ENCODE results near the gene DCX.
"Not testable (repeated sequence)": the region's sequence is repeated elsewhere in the genome, so short reads cannot be mapped to it uniquely, and the experiment has no call there.

Gene DCX

DNA sequence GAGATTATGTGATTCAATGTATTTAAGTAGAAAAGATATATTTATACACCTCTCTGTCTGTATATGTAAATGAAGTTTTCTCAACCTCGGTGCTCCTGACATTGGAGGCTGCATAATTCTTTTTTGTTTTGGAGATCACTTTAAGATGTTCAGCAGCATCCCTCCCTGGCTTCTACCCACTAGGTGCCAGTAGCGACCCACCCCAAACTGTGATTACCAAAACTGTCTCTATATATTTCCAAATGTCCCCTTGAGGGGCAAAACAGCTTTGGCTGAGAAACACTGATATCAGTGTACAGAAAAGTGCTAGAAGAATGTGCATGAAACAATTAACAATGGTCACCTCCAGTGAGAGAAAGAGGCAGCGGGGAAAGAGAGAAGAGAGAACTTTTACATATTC is 51.2 kb downstream of the DCX start:
- DNase-seq (ENCODE audit: low spot score in 2 of 2) (no peak), ATAC-seq (replicated peaks; ENCODE audit: extremely low read depth, poor library complexity, severe bottlenecking) (no peak)
- H3K36me3 Mint-ChIP-seq (ENCODE audit: insufficient read depth), result no peaks in the 10 kb centered on the region
- H3K9me3 Mint-ChIP-seq, result no peaks in the 10 kb centered on the region
- H3K27me3 Mint-ChIP-seq, result no peaks in the 10 kb centered on the region
- H3K27ac Mint-ChIP-seq (ENCODE audit: low read depth), result no peak overlapping the region
- no peaks in the 10 kb centered on the region for H3K4me1 Mint-ChIP-seq
- H3K4me3 Mint-ChIP-seq, result no peak overlapping the region

DNA sequence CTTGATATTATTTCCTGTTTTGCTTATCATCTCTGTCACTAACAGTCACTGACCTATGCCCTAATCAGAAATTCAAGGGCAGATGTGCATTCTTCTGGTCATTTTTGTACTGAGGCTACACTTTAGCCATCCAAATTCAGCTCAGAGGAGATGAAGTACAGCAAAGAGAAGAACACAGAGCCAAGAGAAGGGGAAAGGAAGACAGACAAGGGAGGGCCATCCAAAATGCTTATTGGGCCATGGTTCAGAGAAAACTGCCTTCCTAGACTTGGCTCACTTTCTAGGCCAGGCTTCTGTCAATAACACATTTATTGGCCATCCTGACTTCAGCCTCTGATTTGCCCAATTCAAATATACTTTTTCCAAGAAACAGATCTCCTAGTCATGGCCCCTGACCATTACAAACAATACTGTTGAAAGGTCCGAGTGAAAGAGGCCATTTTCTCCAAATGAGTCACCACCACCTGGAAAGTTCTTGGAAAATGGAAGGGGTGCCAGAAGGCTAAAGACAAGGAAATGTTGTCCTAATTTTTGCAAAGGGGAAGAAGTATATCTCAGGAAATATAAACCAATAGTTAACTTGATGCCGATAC is 56.4 kb downstream of the DCX start:
- Mint-ChIP-seq H3K27me3 (no peaks in the 10 kb centered on the region), H3K4me1 (no peaks in the 10 kb centered on the region), H3K4me3 (no peak overlapping the region), H3K36me3 (ENCODE audit: insufficient read depth) (no peaks in the 10 kb centered on the region), H3K9me3 (peaks cover 5% of the 10 kb centered on the region), H3K27ac (ENCODE audit: low read depth) (no peak overlapping the region)
- DNase-seq (ENCODE audit: low spot score in 2 of 2) (no peak), ATAC-seq (replicated peaks; ENCODE audit: extremely low read depth, poor library complexity, severe bottlenecking) (no peak)

GRCh38 chrX:111354496-111354895 is 57.5 kb downstream of the DCX start:
- ATAC-seq (replicated peaks; ENCODE audit: extremely low read depth, poor library complexity, severe bottlenecking) (no peak), DNase-seq (ENCODE audit: low spot score in 2 of 2) (no peak)
- Mint-ChIP-seq H3K27me3 (no peaks in the 10 kb centered on the region), H3K9me3 (peaks cover 5% of the 10 kb centered on the region), H3K36me3 (ENCODE audit: insufficient read depth) (no peaks in the 10 kb centered on the region), H3K4me3 (no peak overlapping the region), H3K27ac (ENCODE audit: low read depth) (no peak overlapping the region), H3K4me1 (no peaks in the 10 kb centered on the region)

- H3K36me3 Mint-ChIP-seq (ENCODE audit: insufficient read depth), result no peaks in the 10 kb centered on the region
- H3K27ac Mint-ChIP-seq (ENCODE audit: low read depth), result no peak overlapping the region
- no peak overlapping the region for H3K4me3 Mint-ChIP-seq
- ATAC-seq (replicated peaks; ENCODE audit: extremely low read depth, poor library complexity, severe bottlenecking), result no peak
- no peaks in the 10 kb centered on the region for H3K27me3 Mint-ChIP-seq
- H3K4me1 Mint-ChIP-seq, result no peaks in the 10 kb centered on the region
- DNase-seq (ENCODE audit: low spot score in 2 of 2), result no peak
- peaks cover 5% of the 10 kb centered on the region for H3K9me3 Mint-ChIP-seq
These were observed 58.2 kb downstream of the DCX start for GRCh38 chrX:111353793-111354192.

GRCh38 chrX:111352424-111352823 is 59.6 kb downstream of the DCX start:
- DNase-seq (ENCODE audit: low spot score in 2 of 2) (no peak), ATAC-seq (replicated peaks; ENCODE audit: extremely low read depth, poor library complexity, severe bottlenecking) (no peak)
- Mint-ChIP-seq H3K4me3 (no peak overlapping the region), H3K9me3 (peaks cover 5% of the 10 kb centered on the region), H3K27ac (ENCODE audit: low read depth) (no peak overlapping the region), H3K4me1 (no peaks in the 10 kb centered on the region), H3K27me3 (no peaks in the 10 kb centered on the region), H3K36me3 (ENCODE audit: insufficient read depth) (no peaks in the 10 kb centered on the region)

- ATAC-seq (replicated peaks; ENCODE audit: extremely low read depth, poor library complexity, severe bottlenecking), result no peak
- H3K27ac Mint-ChIP-seq (ENCODE audit: low read depth), result no peak overlapping the region
- no peak overlapping the region for H3K4me3 Mint-ChIP-seq
These were observed 62.1 kb downstream of the DCX start for GRCh38 chrX:111349934-111350333.

GRCh38 chrX:111349101-111349500 is 62.9 kb downstream of the DCX start:
- no peak overlapping the region for H3K4me3 Mint-ChIP-seq
- H3K9me3 Mint-ChIP-seq, result peaks cover 5% of the 10 kb centered on the region
- no peak for DNase-seq (ENCODE audit: low spot score in 2 of 2)
- no peaks in the 10 kb centered on the region for H3K4me1 Mint-ChIP-seq
- no peak for ATAC-seq (replicated peaks; ENCODE audit: extremely low read depth, poor library complexity, severe bottlenecking)
- no peaks in the 10 kb centered on the region for H3K36me3 Mint-ChIP-seq (ENCODE audit: insufficient read depth)
- H3K27ac Mint-ChIP-seq (ENCODE audit: low read depth), result no peak overlapping the region
- no peaks in the 10 kb centered on the region for H3K27me3 Mint-ChIP-seq

More at GRCh38 chrX:111349934-111350333, 62.1 kb downstream of the DCX start:
- no peak for DNase-seq (ENCODE audit: low spot score in 2 of 2)
- no peaks in the 10 kb centered on the region for H3K36me3 Mint-ChIP-seq (ENCODE audit: insufficient read depth)
- no peaks in the 10 kb centered on the region for H3K27me3 Mint-ChIP-seq
- H3K4me1 Mint-ChIP-seq, result no peaks in the 10 kb centered on the region
- H3K9me3 Mint-ChIP-seq, result peaks cover 5% of the 10 kb centered on the region

DNA sequence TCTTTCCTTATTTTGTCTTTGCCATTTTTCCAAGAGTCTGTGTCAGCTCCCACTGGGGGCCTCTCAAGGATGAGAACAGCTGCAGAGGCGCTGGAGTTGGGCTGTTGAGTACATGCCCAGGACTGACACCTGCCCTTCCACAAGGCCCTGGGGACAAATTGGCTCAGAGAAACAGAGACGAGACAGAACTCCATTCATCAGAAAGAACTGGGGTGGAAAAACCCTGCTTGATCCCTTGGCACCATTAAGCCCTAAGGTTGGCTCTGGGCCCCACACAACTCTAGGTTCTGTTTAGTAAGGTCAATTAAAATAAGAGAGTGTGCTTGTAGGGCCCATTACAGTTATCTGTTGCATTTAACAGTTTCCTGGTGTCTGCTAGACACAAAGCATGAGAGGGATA is 63.6 kb downstream of the DCX start:
- H3K27me3 Mint-ChIP-seq, result no peaks in the 10 kb centered on the region
- no peak overlapping the region for H3K27ac Mint-ChIP-seq (ENCODE audit: low read depth)
- peaks cover 5% of the 10 kb centered on the region for H3K9me3 Mint-ChIP-seq

GRCh38 chrX:111346150-111346549 is 65.8 kb downstream of the DCX start:
- not testable (repeated sequence) for DNase-seq (ENCODE audit: low spot score in 2 of 2); H3K27me3 Mint-ChIP-seq; H3K4me1 Mint-ChIP-seq; H3K27ac Mint-ChIP-seq (ENCODE audit: low read depth); ATAC-seq (replicated peaks; ENCODE audit: extremely low read depth, poor library complexity, severe bottlenecking); H3K36me3 Mint-ChIP-seq (ENCODE audit: insufficient read depth); H3K4me3 Mint-ChIP-seq; H3K9me3 Mint-ChIP-seq

More for the DNA sequence above, 63.6 kb downstream of the DCX start:
- DNase-seq (ENCODE audit: low spot score in 2 of 2) (no peak), ATAC-seq (replicated peaks; ENCODE audit: extremely low read depth, poor library complexity, severe bottlenecking) (no peak)
- no peak overlapping the region for H3K4me3 Mint-ChIP-seq
- no peaks in the 10 kb centered on the region for H3K36me3 Mint-ChIP-seq (ENCODE audit: insufficient read depth)
- H3K4me1 Mint-ChIP-seq, result no peaks in the 10 kb centered on the region

GRCh38 chrX:111340054-111340453 is 71.9 kb downstream of the DCX start:
- no peaks in the 10 kb centered on the region for H3K36me3 Mint-ChIP-seq (ENCODE audit: insufficient read depth)
- H3K4me1 Mint-ChIP-seq, result no peaks in the 10 kb centered on the region
- peaks cover 5% of the 10 kb centered on the region for H3K9me3 Mint-ChIP-seq
- H3K4me3 Mint-ChIP-seq, result no peak overlapping the region
- DNase-seq (ENCODE audit: low spot score in 2 of 2), result no peak
- ATAC-seq (replicated peaks; ENCODE audit: extremely low read depth, poor library complexity, severe bottlenecking), result no peak
- H3K27ac Mint-ChIP-seq (ENCODE audit: low read depth), result no peak overlapping the region
- H3K27me3 Mint-ChIP-seq, result no peaks in the 10 kb centered on the region

DNA sequence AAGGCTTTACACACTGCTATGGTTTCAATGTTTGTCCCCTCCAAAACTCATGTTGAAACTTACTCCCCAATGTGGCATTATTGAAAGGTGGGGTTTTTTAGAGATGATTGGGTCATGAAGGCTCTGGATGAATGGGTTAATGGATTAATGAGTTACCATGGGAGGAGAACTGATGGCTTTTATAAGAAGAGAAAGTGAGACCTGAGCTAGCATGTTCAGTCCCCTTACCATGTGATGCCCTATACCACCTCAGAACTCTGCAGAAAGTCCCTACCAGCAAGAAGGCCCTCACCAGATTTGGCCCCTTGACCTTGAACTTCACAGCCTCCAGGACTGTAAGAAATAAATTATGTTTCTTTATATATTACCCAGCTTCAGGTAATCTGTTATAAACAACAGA is 72.8 kb downstream of the DCX start:
- Mint-ChIP-seq H3K36me3 (ENCODE audit: insufficient read depth) (no peaks in the 10 kb centered on the region), H3K27me3 (no peaks in the 10 kb centered on the region), H3K27ac (ENCODE audit: low read depth) (no peak overlapping the region), H3K4me1 (no peaks in the 10 kb centered on the region), H3K4me3 (no peak overlapping the region), H3K9me3 (peaks cover 5% of the 10 kb centered on the region)
- ATAC-seq (replicated peaks; ENCODE audit: extremely low read depth, poor library complexity, severe bottlenecking) (no peak), DNase-seq (ENCODE audit: low spot score in 2 of 2) (no peak)

DNA sequence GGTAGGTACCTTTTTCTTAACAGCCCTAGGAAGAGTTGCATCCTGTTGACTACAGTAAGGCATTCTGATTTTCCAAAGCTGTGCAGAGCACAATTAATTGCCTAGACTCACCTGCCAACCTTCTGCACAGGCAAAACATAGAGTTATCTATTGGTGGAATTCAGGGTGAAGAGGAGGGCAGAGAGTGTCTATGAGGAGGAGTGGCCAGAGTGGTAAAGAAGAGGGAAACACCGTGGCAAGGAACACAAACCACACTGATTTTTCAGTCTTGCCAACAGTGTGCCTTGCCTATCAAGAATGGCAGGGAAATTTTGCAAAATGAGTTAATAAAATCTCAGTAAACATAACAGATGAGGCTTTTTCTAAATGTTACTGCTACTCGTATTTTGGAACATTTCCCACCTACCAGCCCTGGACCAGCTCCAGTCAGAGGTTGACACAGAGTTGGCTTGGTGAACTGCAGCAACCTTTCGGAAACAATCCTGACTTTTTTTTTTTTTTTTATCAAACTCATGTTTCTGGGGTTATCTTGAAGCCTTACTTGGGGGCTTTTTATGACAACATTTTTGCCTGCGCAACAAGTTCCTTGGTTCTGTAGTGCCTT is 73.8 kb downstream of the DCX start:
- Mint-ChIP-seq H3K9me3 (peaks cover 5% of the 10 kb centered on the region), H3K27ac (ENCODE audit: low read depth) (no peak overlapping the region), H3K36me3 (ENCODE audit: insufficient read depth) (no peaks in the 10 kb centered on the region), H3K4me3 (no peak overlapping the region), H3K27me3 (no peaks in the 10 kb centered on the region), H3K4me1 (no peaks in the 10 kb centered on the region)
- no peak for ATAC-seq (replicated peaks; ENCODE audit: extremely low read depth, poor library complexity, severe bottlenecking)
- DNase-seq (ENCODE audit: low spot score in 2 of 2), result no peak

DNA sequence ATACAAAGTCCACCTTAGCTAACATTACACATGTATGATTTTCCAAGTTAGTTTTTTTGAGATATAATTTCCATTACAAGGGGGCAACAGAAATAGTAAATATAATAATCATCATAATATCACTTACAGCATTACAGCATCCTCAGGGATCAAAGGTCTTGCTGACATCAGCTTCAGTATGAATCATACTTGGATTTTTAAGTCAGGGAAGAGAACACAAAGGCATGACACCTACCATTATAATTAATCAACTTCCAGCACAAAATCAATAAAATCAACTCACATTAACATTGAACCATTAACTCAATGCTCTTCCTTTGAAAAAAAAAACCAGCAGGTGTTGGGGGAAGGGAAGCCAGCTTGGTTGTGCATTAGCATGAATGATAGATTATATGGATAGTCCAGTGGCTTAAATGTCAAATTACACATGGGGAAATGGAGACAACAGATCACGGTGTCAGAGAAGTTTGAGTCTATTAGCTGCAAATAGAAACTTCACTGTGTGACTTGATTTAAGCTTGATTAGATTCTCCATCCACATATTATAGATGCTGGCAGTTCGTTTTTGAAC is 74.8 kb downstream of the DCX start:
- Mint-ChIP-seq H3K9me3 (peaks cover 5% of the 10 kb centered on the region), H3K36me3 (ENCODE audit: insufficient read depth) (no peaks in the 10 kb centered on the region), H3K4me3 (no peak overlapping the region), H3K27ac (ENCODE audit: low read depth) (no peak overlapping the region), H3K4me1 (no peaks in the 10 kb centered on the region), H3K27me3 (no peaks in the 10 kb centered on the region)
- DNase-seq (ENCODE audit: low spot score in 2 of 2) (no peak), ATAC-seq (replicated peaks; ENCODE audit: extremely low read depth, poor library complexity, severe bottlenecking) (no peak)

Measured in central memory CD8-positive, alpha-beta T cell (primary cell).